Endodermal cell (in vitro differentiated cells): ENCODE measurements around the gene PDE3A. TPM values are rescaled to one million over a fixed set of nuclear protein-coding genes. Genes with fewer than 3 reads are reported as not detected.

ENCODE experiments used
- DNase-seq: peaks from one replicate; pipeline ENCODE4 v3.0.0-alpha.2; 2017
- H3K27ac ChIP-seq: 2 replicates; pipeline ENCODE4 v1.5.1; 2013; ENCODE audit warnings: mild to moderate bottlenecking, low read depth, low read length, moderate library complexity
- H3K27me3 ChIP-seq: 2 replicates; pipeline ENCODE4 v1.6.1; 2013; ENCODE audit warnings: mild to moderate bottlenecking, low read length, moderate library complexity; ENCODE audit not compliant: insufficient read depth, control insufficient read depth, poor library complexity, severe bottlenecking
- H3K36me3 ChIP-seq: 2 replicates; pipeline ENCODE4 v1.7.0; 2013; ENCODE audit warnings: mild to moderate bottlenecking, low read length, moderate library complexity; ENCODE audit not compliant: control insufficient read depth, insufficient read depth
- H3K4me1 ChIP-seq: one replicate; pipeline ENCODE4 v1.7.0; 2013; ENCODE audit warnings: low read length; ENCODE audit not compliant: control insufficient read depth, insufficient read depth
- H3K4me3 ChIP-seq: 2 replicates; pipeline ENCODE4 v1.5.1; 2013; ENCODE audit warnings: mild to moderate bottlenecking, low read length, moderate library complexity
- H3K9ac ChIP-seq: 2 replicates; pipeline ENCODE4 v1.6.1; 2013; ENCODE audit warnings: mild to moderate bottlenecking, low read length, moderate library complexity; ENCODE audit not compliant: poor library complexity, severe bottlenecking; ENCODE audit errors: extremely low read depth
- H3K9me3 ChIP-seq: 2 replicates; pipeline ENCODE4 v1.6.1; 2013; ENCODE audit warnings: mild to moderate bottlenecking, low read length, moderate library complexity; ENCODE audit not compliant: control insufficient read depth
- H3K27ac Mint-ChIP-seq: 2 replicates; pipeline ENCODE4 v1.8.0; 2020; ENCODE audit warnings: mixed read lengths
- H3K27me3 Mint-ChIP-seq: 2 replicates; pipeline ENCODE4 v1.8.0; 2021; ENCODE audit warnings: mild to moderate bottlenecking, mixed read lengths; ENCODE audit not compliant: insufficient read depth
- H3K36me3 Mint-ChIP-seq: 2 replicates; pipeline ENCODE4 v1.8.0; 2020; ENCODE audit warnings: low read depth, mixed read lengths
- H3K4me1 Mint-ChIP-seq: 2 replicates; pipeline ENCODE4 v1.8.0; 2020; ENCODE audit warnings: mixed read lengths
- H3K4me3 Mint-ChIP-seq: 2 replicates; pipeline ENCODE4 v1.8.0; 2020; ENCODE audit warnings: mild to moderate bottlenecking, moderate library complexity, mixed read lengths
- H3K9me3 Mint-ChIP-seq: 2 replicates; pipeline ENCODE4 v1.8.0; 2020; ENCODE audit warnings: mild to moderate bottlenecking, mixed read lengths
- WGBS, 2 experiments: methylation state at CpG; one replicate each; pipeline versions ENCODE4 v1.1.5 to v1.1.7; 2013; ENCODE audit warnings: missing lambda C conversion rate in 2 of 2, mixed read lengths in 1 of 2; ENCODE audit not compliant: insufficient coverage in 1 of 2, insufficient read length in 1 of 2; 5-methylcytosine and 5-hydroxymethylcytosine counted together
- total RNA-seq, 2 donors: library from RNA; stranded (reverse); fragmentation: NEBNext Ultra II Directional in 1 of 2; extraction: Animal tissue kit (Norgen Biotek cat#: 25700) in 1 of 2; gene quantifications; 2 replicates in 1 of 2; 3 replicates in 1 of 2; pipeline ENCODE4 v1.2.1, GENCODE V29; 2021
- TF ChIP-seq, protein P1 (sequence below): fragments of 200-600 bp; sonication (generic); conservative IDR thresholded peaks from 2 replicates; pipeline ENCODE4 v1.5.0; 2021; ENCODE audit warnings: antibody characterized with exemption, mild to moderate bottlenecking

Gene PDE3A
- total RNA-seq, 2 donors from 2014 or later: 0.62 to 1.8 TPM

DNA sequence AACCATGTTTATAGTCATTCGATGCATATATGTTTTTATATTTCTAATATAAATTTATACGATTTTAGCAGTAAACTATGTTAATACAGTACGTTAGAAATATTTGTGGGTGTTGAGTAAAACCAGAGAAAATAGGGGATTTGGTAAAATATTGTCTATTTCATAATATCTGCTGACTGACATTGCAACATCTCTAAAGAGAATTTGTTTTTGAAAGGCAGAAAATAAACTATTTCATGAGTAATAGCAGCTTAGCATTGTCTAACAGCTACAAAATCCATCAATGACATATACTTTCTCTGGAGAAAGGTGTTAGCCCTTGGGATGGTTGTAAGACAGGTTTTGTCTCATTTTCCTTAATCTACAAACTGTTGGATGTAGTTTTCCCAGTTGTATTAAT is 144.9 kb downstream of the PDE3A start:
- 86% methylated on average over 1 of the region's 3 CpGs; no CpG with 5 or more reads in 1 of the 2 experiments for WGBS, 2 experiments
- no peaks in the 10 kb centered on the region for H3K9me3 Mint-ChIP-seq
- H3K4me1 ChIP-seq: no peaks in the 10 kb centered on the region
- H3K27ac ChIP-seq: no peak overlapping the region
- no peak overlapping the region for H3K9ac ChIP-seq
- no peak overlapping the region for H3K4me3 Mint-ChIP-seq
- no peaks in the 10 kb centered on the region for H3K4me1 Mint-ChIP-seq
- H3K4me3 ChIP-seq: no peak overlapping the region
- H3K27ac Mint-ChIP-seq: no peak overlapping the region
- H3K36me3 Mint-ChIP-seq: no peaks in the 10 kb centered on the region
- TF ChIP-seq, protein P1, sequence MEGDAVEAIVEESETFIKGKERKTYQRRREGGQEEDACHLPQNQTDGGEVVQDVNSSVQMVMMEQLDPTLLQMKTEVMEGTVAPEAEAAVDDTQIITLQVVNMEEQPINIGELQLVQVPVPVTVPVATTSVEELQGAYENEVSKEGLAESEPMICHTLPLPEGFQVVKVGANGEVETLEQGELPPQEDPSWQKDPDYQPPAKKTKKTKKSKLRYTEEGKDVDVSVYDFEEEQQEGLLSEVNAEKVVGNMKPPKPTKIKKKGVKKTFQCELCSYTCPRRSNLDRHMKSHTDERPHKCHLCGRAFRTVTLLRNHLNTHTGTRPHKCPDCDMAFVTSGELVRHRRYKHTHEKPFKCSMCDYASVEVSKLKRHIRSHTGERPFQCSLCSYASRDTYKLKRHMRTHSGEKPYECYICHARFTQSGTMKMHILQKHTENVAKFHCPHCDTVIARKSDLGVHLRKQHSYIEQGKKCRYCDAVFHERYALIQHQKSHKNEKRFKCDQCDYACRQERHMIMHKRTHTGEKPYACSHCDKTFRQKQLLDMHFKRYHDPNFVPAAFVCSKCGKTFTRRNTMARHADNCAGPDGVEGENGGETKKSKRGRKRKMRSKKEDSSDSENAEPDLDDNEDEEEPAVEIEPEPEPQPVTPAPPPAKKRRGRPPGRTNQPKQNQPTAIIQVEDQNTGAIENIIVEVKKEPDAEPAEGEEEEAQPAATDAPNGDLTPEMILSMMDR: no peak
- H3K27me3 Mint-ChIP-seq: no peaks in the 10 kb centered on the region
- no peaks in the 10 kb centered on the region for H3K9me3 ChIP-seq
- no peaks in the 10 kb centered on the region for H3K27me3 ChIP-seq
- no peak for DNase-seq
- H3K36me3 ChIP-seq: no peaks in the 10 kb centered on the region

DNA sequence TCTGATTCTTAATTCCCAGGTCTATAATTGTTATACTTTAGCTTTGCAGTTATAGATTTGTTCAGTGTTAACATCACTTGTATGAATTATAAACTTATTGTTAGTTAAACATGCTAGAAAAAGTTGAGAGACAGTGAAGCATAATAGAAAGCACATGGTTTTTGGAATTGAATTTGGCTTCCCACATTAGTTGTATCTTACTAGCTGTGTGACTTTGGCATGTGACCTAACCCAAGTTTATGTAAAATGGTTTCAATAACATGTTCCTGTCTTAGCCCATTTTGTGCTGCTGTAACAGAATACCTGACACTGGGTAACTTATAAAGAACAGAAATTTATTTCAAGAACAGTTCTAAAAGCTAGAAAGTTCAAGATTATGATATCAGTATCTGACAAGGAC is 146.3 kb downstream of the PDE3A start:
- H3K27me3 ChIP-seq: no peaks in the 10 kb centered on the region
- no peak for DNase-seq
- no peak overlapping the region for H3K4me3 ChIP-seq
- no peak overlapping the region for H3K27ac Mint-ChIP-seq
- H3K36me3 Mint-ChIP-seq: no peaks in the 10 kb centered on the region
- no peaks in the 10 kb centered on the region for H3K4me1 ChIP-seq
- H3K27ac ChIP-seq: no peak overlapping the region
- TF ChIP-seq, protein P1: no peak
- no peaks in the 10 kb centered on the region for H3K36me3 ChIP-seq
- H3K4me1 Mint-ChIP-seq: no peaks in the 10 kb centered on the region
- no peaks in the 10 kb centered on the region for H3K9me3 Mint-ChIP-seq
- H3K9ac ChIP-seq: no peak overlapping the region
- no peaks in the 10 kb centered on the region for H3K27me3 Mint-ChIP-seq
- H3K9me3 ChIP-seq: no peaks in the 10 kb centered on the region
- H3K4me3 Mint-ChIP-seq: no peak overlapping the region

DNA sequence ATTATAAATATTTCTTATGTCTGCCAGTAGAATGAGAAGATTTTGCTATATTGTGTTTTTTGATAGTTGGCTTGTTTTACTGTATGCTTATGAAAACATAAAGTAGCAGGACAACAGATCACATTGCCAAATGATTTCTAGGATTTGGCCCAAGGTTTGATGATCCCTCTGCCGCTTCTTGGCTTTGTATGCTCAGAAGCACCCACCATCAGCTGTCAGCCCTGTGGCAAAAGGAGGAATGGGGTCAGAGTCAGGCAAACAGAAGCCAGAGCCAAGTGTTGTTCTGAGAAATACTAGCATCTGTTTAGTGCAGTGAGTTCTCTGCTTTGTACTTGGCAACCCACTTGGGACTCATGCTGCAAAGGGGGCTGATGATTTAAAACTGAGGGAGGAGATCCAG is 152.2 kb downstream of the PDE3A start:
- Histone ChIP-seq H3K27ac (no peak overlapping the region), H3K27me3 (no peaks in the 10 kb centered on the region), H3K4me1 (no peaks in the 10 kb centered on the region), H3K4me3 (no peak overlapping the region), H3K36me3 (no peaks in the 10 kb centered on the region), H3K9ac (no peak overlapping the region), H3K9me3 (no peaks in the 10 kb centered on the region)
- Mint-ChIP-seq H3K27ac (no peak overlapping the region), H3K4me3 (no peak overlapping the region), H3K4me1 (no peaks in the 10 kb centered on the region), H3K36me3 (no peaks in the 10 kb centered on the region), H3K27me3 (no peaks in the 10 kb centered on the region), H3K9me3 (no peaks in the 10 kb centered on the region)
- TF ChIP-seq, protein P1: no peak
- 95 to 100% methylated on average over 1 of the region's 1 CpG for WGBS, 2 experiments
- no peak for DNase-seq
